Measurements from ENCODE around the gene EVA1C.
"Not testable (repeated sequence)": the region's sequence is repeated elsewhere in the genome, so short reads cannot be mapped to it uniquely, and the experiment has no call there.

The EVA1C gene

GRCh38 chr21:32426066-32426465 is 13.6 kb downstream of the EVA1C start:
- no peak for DNase-seq

GRCh38 chr21:32426592-32427051 is 14.1 kb downstream of the EVA1C start:
- DNase-seq: no peak

- DNase-seq: no peak
Observed at GRCh38 chr21:32427958-32428623, 15.6 kb downstream of the EVA1C start.

GRCh38 chr21:32432982-32433660 is 20.6 kb downstream of the EVA1C start:
- not testable (repeated sequence) for DNase-seq

- no peak for DNase-seq
Observed at GRCh38 chr21:32437729-32438128, 25.2 kb downstream of the EVA1C start.

- DNase-seq: no peak
Observed at GRCh38 chr21:32442566-32443318, 30.2 kb downstream of the EVA1C start.

GRCh38 chr21:32445101-32445500 is 32.6 kb downstream of the EVA1C start:
- no peak for DNase-seq

- DNase-seq: not testable (repeated sequence)
Observed at GRCh38 chr21:32446440-32446839, 33.9 kb downstream of the EVA1C start.

GRCh38 chr21:32447224-32447623 is 34.7 kb downstream of the EVA1C start:
- DNase-seq: no peak

GRCh38 chr21:32448803-32449594 is 36.5 kb downstream of the EVA1C start:
- no peak for DNase-seq

GRCh38 chr21:32450881-32451701 is 38.6 kb downstream of the EVA1C start:
- not testable (repeated sequence) for DNase-seq

- DNase-seq: not testable (repeated sequence)
Observed at GRCh38 chr21:32452191-32452590, 39.7 kb downstream of the EVA1C start.

GRCh38 chr21:32452641-32453040 is 40.1 kb downstream of the EVA1C start:
- no peak for DNase-seq

- DNase-seq: no peak
Observed at GRCh38 chr21:32455548-32455947, 43.0 kb downstream of the EVA1C start.

- no peak for DNase-seq
Observed at GRCh38 chr21:32456497-32456918, 44.0 kb downstream of the EVA1C start.

GRCh38 chr21:32457360-32457840 is 44.9 kb downstream of the EVA1C start:
- DNase-seq: no peak

- DNase-seq: no peak
Observed at GRCh38 chr21:32457962-32458361, 45.5 kb downstream of the EVA1C start.

- DNase-seq: no peak
Observed at GRCh38 chr21:32459972-32460371, 47.5 kb downstream of the EVA1C start.

- no peak for DNase-seq
Observed at GRCh38 chr21:32461503-32461902, 49.0 kb downstream of the EVA1C start.

- DNase-seq: not testable (repeated sequence)
Observed at GRCh38 chr21:32462564-32462963, 50.1 kb downstream of the EVA1C start.

GRCh38 chr21:32463367-32463766 is 50.9 kb downstream of the EVA1C start:
- no peak for DNase-seq

GRCh38 chr21:32463889-32464300 is 51.4 kb downstream of the EVA1C start:
- no peak for DNase-seq

All from NK-92 treated with Interleukin-12 subunit alpha and Interleukin-12 subunit beta, amount 100 ng/mL, for 24 hours (cell line).